Parathyroid adenoma (tissue), 2 donors: ENCODE results near the gene MAP4.

Experiments used
- H2AFZ ChIP-seq: fragments of 300-600 bp; sonication (generic); one replicate; pipeline ENCODE4 v1.7.0; 2017; ENCODE audit warnings: antibody characterized with exemption, mild to moderate bottlenecking
- H3K27ac ChIP-seq: fragments of 300-600 bp; sonication (generic); one replicate; pipeline ENCODE4 v1.7.0; 2017
- H3K27me3 ChIP-seq: fragments of 300-600 bp; sonication (generic); one replicate; pipeline ENCODE4 v1.7.0; 2017; ENCODE audit warnings: low read length; ENCODE audit not compliant: control insufficient read depth, insufficient read depth
- H3K36me3 ChIP-seq: fragments of 300-600 bp; sonication (generic); one replicate; pipeline ENCODE4 v1.7.0; 2017; ENCODE audit warnings: low read length; ENCODE audit not compliant: control insufficient read depth, insufficient read depth
- H3K4me1 ChIP-seq: fragments of 300-600 bp; sonication (generic); one replicate; pipeline ENCODE4 v1.7.0; 2017; ENCODE audit warnings: control low read depth
- H3K4me2 ChIP-seq: fragments of 300-600 bp; sonication (generic); one replicate; pipeline ENCODE4 v1.7.0; 2017; ENCODE audit warnings: low read length
- H3K4me3 ChIP-seq: fragments of 300-600 bp; sonication (generic); one replicate; pipeline ENCODE4 v1.7.0; 2017; ENCODE audit warnings: low read depth, low read length
- H3K79me2 ChIP-seq: fragments of 300-600 bp; sonication (generic); one replicate; pipeline ENCODE4 v1.7.0; 2017; ENCODE audit warnings: control low read depth
- H3K9ac ChIP-seq: fragments of 300-600 bp; sonication (generic); one replicate; pipeline ENCODE4 v1.7.0; 2017; ENCODE audit warnings: mild to moderate bottlenecking
- H3K9me3 ChIP-seq: fragments of 300-600 bp; sonication (generic); one replicate; pipeline ENCODE4 v1.7.0; 2017; ENCODE audit warnings: low read length; ENCODE audit not compliant: control insufficient read depth
- TF ChIP-seq, protein P1 (sequence below): fragments of 300-600 bp; sonication (generic); IDR thresholded peaks from one replicate; pipeline ENCODE4 v1.7.0; 2017; ENCODE audit warnings: antibody characterized with exemption, mild to moderate bottlenecking
- donor health status: primary hyperparathyroidism.

Gene MAP4

DNA sequence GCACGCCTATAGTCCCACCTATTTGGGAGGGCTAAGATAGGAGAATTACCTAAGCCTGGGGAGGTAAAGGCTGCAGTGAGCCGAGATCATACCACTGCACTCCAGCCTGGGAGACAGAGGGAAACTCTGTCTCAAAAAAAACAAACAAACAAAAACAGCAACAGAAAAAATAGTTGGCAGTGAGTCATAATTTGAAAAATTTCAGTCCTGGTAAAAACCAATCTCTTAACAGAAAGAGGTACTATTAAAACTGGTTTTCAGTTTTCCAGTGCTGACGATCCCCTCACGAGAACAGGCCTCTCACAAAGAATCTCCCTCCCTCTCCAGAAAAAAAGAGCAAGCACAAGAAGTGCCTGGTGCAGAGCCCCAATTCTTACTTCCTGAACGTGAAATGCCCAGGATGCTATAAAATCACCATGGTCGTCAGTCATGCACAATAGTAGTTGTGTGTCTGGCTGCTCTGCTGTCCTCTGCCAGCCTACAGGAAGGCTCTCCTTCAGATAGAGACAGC lies 22.8 kb upstream of the MAP4 start:
- peaks cover 7% of the 10 kb centered on the region for H3K4me1 ChIP-seq
- no peaks in the 10 kb centered on the region for H3K27me3 ChIP-seq
- no peaks in the 10 kb centered on the region for H3K9me3 ChIP-seq
- no peak overlapping the region for H3K27ac ChIP-seq
- no peak overlapping the region for H2AFZ ChIP-seq
- no peaks in the 10 kb centered on the region for H3K36me3 ChIP-seq
- TF ChIP-seq, protein P1, sequence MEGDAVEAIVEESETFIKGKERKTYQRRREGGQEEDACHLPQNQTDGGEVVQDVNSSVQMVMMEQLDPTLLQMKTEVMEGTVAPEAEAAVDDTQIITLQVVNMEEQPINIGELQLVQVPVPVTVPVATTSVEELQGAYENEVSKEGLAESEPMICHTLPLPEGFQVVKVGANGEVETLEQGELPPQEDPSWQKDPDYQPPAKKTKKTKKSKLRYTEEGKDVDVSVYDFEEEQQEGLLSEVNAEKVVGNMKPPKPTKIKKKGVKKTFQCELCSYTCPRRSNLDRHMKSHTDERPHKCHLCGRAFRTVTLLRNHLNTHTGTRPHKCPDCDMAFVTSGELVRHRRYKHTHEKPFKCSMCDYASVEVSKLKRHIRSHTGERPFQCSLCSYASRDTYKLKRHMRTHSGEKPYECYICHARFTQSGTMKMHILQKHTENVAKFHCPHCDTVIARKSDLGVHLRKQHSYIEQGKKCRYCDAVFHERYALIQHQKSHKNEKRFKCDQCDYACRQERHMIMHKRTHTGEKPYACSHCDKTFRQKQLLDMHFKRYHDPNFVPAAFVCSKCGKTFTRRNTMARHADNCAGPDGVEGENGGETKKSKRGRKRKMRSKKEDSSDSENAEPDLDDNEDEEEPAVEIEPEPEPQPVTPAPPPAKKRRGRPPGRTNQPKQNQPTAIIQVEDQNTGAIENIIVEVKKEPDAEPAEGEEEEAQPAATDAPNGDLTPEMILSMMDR = no peak
- H3K79me2 ChIP-seq = peaks cover 9% of the 10 kb centered on the region
- no peak overlapping the region for H3K9ac ChIP-seq
- H3K4me2 ChIP-seq = no peak overlapping the region
- no peak overlapping the region for H3K4me3 ChIP-seq

DNA sequence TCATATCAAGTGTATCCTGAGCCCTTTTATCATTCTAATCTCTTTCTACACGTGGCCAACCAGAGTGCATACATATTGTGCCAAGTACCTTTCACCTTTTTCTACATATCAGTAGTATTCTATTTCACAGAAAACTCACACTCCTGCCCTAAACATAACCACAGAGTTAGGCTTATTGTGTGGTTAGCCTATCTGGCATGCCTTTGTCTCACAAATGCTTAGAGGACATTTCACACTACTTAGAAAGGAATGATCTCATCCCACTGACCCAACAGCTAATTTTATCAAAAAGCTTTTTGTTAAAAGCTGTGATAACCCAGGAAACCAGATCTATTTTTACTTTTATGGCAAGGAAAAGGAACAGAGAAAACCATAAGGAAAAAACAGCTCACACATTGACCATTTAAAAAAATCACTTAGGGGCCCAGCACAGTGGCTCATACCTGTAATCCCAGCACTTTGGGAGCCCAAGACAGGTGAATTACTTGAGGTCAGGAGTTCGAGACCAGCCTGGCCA lies 17.8 kb upstream of the MAP4 start:
- H2AFZ ChIP-seq = no peak overlapping the region
- peak overlapping the region; percentile 17 for H3K4me2 ChIP-seq
- H3K27ac ChIP-seq = no peak overlapping the region

DNA sequence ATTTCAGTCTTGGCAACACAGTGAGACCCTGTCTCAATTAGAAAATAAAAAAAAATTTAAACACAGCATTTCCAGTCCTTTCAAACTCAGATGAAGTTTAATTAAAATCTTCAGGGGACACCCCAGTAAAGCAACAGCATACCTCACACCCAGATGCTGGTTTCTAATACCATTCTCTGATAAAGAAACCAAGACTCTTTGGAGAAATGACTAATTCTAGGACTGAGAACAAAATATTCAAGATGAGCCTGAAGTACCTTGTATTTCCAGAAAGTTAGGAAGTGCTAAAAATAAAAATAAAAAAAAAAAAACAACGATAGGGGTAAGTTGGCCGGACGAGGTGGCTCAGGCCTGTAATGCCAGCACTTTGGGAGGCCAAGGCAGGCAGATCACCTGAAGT lies 14.0 kb upstream of the MAP4 start:
- Histone ChIP-seq H3K79me2 (peaks cover 16% of the 10 kb centered on the region), H3K27ac (no peak overlapping the region), H3K27me3 (no peaks in the 10 kb centered on the region), H3K9ac (no peak overlapping the region), H3K36me3 (no peaks in the 10 kb centered on the region), H3K9me3 (no peaks in the 10 kb centered on the region), H3K4me3 (no peak overlapping the region), H3K4me1 (peaks cover 17% of the 10 kb centered on the region), H3K4me2 (no peak overlapping the region), H2AFZ (no peak overlapping the region)
- TF ChIP-seq, protein P1 = no peak

More for the DNA sequence above, 17.8 kb upstream of the MAP4 start:
- H3K4me3 ChIP-seq = no peak overlapping the region
- TF ChIP-seq, protein P1 = no peak
- H3K27me3 ChIP-seq = no peaks in the 10 kb centered on the region
- peaks cover 18% of the 10 kb centered on the region for H3K79me2 ChIP-seq
- no peaks in the 10 kb centered on the region for H3K9me3 ChIP-seq
- H3K4me1 ChIP-seq = peaks cover 12% of the 10 kb centered on the region
- no peak overlapping the region for H3K9ac ChIP-seq
- no peaks in the 10 kb centered on the region for H3K36me3 ChIP-seq

DNA sequence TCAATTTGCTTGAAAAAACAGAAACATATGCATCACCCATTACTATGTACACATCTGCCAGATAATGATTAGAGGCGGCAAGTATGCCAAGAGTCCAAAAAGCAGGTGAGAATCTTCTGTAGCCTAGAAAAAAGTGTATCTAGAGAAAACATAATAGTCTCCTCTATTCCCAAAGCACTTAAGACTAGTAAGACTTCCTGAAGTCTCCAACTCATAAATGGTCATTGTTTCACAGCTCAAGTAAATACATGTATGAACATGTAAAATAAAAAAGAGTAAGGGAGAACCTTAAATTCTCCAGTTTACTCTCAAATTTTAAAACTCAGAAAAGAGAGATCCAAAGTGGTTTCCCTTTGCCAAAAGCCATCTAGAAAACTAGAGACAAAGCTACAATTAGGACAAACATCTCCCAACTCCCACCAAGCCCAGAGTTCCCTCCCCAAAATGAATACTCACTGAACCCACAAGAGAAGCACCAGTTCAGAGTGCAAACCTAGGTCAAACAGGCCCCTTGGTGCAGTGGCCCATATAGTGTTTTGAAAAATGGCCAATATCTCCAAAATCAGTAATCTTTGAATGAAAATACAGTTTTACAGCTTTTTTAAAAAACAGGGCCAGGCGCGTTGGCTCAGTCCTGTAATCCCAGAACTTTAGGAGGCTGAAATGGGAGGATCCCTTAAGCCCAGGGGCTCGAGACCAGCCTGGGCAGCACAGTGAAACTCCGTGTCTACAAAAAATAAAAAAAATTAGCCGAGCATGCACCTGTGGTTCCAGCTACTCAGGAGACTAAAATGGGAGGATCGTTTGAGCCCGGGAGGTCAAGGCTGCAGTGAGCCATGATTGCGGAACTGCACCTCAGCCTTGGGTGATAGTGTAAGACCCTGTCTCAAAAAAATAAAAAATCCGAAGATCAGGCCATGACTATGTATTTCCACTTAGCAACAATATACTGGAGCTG lies 11.0 kb upstream of the MAP4 start:
- no peak overlapping the region for H3K4me3 ChIP-seq
- TF ChIP-seq, protein P1 = no peak
- H3K4me2 ChIP-seq = no peak overlapping the region
- H2AFZ ChIP-seq = no peak overlapping the region
- H3K27me3 ChIP-seq = no peaks in the 10 kb centered on the region
- peaks cover 4% of the 10 kb centered on the region for H3K4me1 ChIP-seq
- no peaks in the 10 kb centered on the region for H3K9me3 ChIP-seq
- peaks cover 9% of the 10 kb centered on the region for H3K79me2 ChIP-seq
- no peaks in the 10 kb centered on the region for H3K36me3 ChIP-seq
- H3K27ac ChIP-seq = no peak overlapping the region
- H3K9ac ChIP-seq = no peak overlapping the region
